Karpas-422 (cell line): Measurements from ENCODE around the gene CDA. TPM values are rescaled to one million over a fixed set of nuclear protein-coding genes. Genes with fewer than 3 reads are reported as not detected.
A peak's percentile ranks its signal among the peaks of the same experiment; 100 is the strongest.

Source experiments
- DNase-seq: peaks from one replicate; pipeline ENCODE4 v3.0.0-alpha.2; 2015
- H2AFZ ChIP-seq: fragments of 200-600 bp; sonication (generic); 2 replicates; pipeline ENCODE4 v1.6.1; 2014; ENCODE audit warnings: antibody characterized with exemption, low read length, mixed read lengths
- H3K27ac ChIP-seq: fragments of 200-600 bp; sonication (generic); 2 replicates; pipeline ENCODE4 v1.5.1; 2014; ENCODE audit warnings: mild to moderate bottlenecking, low read length, moderate library complexity
- H3K27me3 ChIP-seq: fragments of 200-600 bp; sonication (generic); 2 replicates; pipeline ENCODE4 v1.6.1; 2014; ENCODE audit warnings: low read length, mixed read lengths
- H3K36me3 ChIP-seq: fragments of 200-600 bp; sonication (generic); 2 replicates; pipeline ENCODE4 v1.6.1; 2014; ENCODE audit warnings: low read length, mixed read lengths; ENCODE audit not compliant: insufficient read depth
- H3K4me1 ChIP-seq: fragments of 200-600 bp; sonication (generic); 2 replicates; pipeline ENCODE4 v1.6.1; 2014; ENCODE audit warnings: mild to moderate bottlenecking, low read length, mixed read lengths
- H3K4me2 ChIP-seq: fragments of 200-600 bp; sonication (generic); 2 replicates; pipeline ENCODE4 v1.6.1; 2014; ENCODE audit warnings: low read length, low read depth, mild to moderate bottlenecking; ENCODE audit not compliant: poor library complexity, severe bottlenecking
- H3K4me3 ChIP-seq: fragments of 200-600 bp; sonication (generic); 2 replicates; pipeline ENCODE4 v1.5.1; 2014; ENCODE audit warnings: mild to moderate bottlenecking, antibody characterized with exemption, low read length, mixed read lengths
- H3K79me2 ChIP-seq: fragments of 200-600 bp; sonication (generic); 2 replicates; pipeline ENCODE4 v1.6.1; 2014; ENCODE audit warnings: mild to moderate bottlenecking, low read length, mixed read lengths
- H3K9ac ChIP-seq: fragments of 200-600 bp; sonication (generic); 2 replicates; pipeline ENCODE4 v1.6.0; 2014; ENCODE audit warnings: low read length
- H3K9me2 ChIP-seq: fragments of 200-600 bp; sonication (generic), shearing (Covaris generic); replicated peaks from 2 replicates; pipeline ENCODE4 v1.6.0; 2014; ENCODE audit warnings: mild to moderate bottlenecking, low read length, moderate library complexity; ENCODE audit not compliant: insufficient read depth
- H3K9me3 ChIP-seq: fragments of 300-700, 200-600 bp; sonication (generic); 2 replicates; pipeline ENCODE4 v1.6.1; 2014; ENCODE audit warnings: low read length, mixed read lengths
- H4K20me1 ChIP-seq: fragments of 200-600 bp; sonication (generic); 2 replicates; pipeline ENCODE4 v1.6.1; 2014; ENCODE audit warnings: mild to moderate bottlenecking, antibody characterized with exemption, low read length, low read depth; ENCODE audit not compliant: insufficient read depth
- total RNA-seq: library from RNA; depleted of rRNA; stranded (reverse); fragments of >200 nt; shearing (Covaris generic); gene quantifications from 2 replicates; pipeline ENCODE4 v1.2.3, GENCODE V29; 2014; ENCODE audit warnings: low replicate concordance

Gene CDA
- total RNA-seq, 1 experiment from 2014 or later = not detected

DNA sequence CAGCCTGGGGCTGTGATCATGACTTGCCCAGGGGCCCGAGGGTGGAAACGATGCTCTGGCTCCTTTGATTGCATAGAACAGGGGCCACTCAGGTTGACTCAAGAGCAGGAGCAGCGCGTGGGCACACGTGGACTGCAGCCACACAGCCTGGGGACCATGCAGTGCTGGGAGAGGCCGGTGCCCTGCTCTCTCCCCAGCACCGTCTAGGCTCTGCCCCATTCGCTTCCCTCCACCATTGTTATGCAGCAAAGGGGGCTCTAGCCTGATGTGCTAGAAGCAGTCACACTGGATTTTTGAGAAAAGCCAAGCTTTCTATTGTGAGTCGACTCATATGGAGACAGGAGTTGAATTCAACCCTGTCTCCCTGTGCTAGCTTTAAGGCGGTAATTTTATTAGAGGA, 53.1 kb downstream of the CDA start:
- Histone ChIP-seq H3K9ac (no peak overlapping the region), H3K4me1 (no peaks in the 10 kb centered on the region), H3K27ac (no peak overlapping the region), H3K4me3 (no peak overlapping the region), H2AFZ (no peak overlapping the region), H4K20me1 (no peaks in the 10 kb centered on the region), H3K4me2 (no peak overlapping the region), H3K27me3 (no peaks in the 10 kb centered on the region), H3K9me2 (no peaks in the 10 kb centered on the region), H3K9me3 (no peaks in the 10 kb centered on the region), H3K79me2 (no peaks in the 10 kb centered on the region), H3K36me3 (no peaks in the 10 kb centered on the region)
- no peak for DNase-seq

- Histone ChIP-seq H3K79me2 (no peaks in the 10 kb centered on the region), H3K36me3 (no peaks in the 10 kb centered on the region), H3K27me3 (no peaks in the 10 kb centered on the region), H3K9me2 (no peaks in the 10 kb centered on the region), H3K9me3 (no peaks in the 10 kb centered on the region), H3K4me3 (no peak overlapping the region), H3K9ac (no peak overlapping the region), H2AFZ (no peak overlapping the region), H3K4me1 (no peaks in the 10 kb centered on the region), H4K20me1 (no peaks in the 10 kb centered on the region), H3K4me2 (no peak overlapping the region), H3K27ac (no peak overlapping the region)
- DNase-seq = no peak
Observed at GRCh38 chr1:20643080-20643479, 54.2 kb downstream of the CDA start.

DNA sequence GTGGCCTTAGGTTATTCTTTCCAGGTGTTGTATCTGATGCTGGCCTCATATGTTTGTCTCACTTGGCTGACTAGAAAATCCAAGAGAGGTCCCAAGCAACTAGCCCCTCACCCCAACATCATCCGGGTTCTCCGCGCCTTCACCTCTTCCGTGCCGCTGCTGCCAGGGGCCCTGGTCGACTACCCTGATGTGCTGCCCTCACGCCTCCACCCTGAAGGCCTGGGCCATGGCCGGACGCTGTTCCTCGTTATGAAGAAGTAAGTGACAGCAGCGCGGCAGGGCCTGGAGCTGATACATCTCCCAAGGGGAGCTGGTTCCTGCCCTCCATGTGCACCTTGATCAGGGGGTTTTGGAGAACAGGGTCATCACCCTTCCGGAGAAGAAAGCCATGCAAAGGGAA, 55.5 kb downstream of the CDA start:
- Histone ChIP-seq H3K27me3 (no peaks in the 10 kb centered on the region), H3K9me3 (no peaks in the 10 kb centered on the region), H3K4me1 (no peaks in the 10 kb centered on the region), H3K9ac (no peak overlapping the region), H3K4me2 (no peak overlapping the region), H3K36me3 (peaks cover 3% of the 10 kb centered on the region; the same call in 1 of the 2 replicates), H3K79me2 (no peaks in the 10 kb centered on the region), H4K20me1 (no peaks in the 10 kb centered on the region), H3K9me2 (no peaks in the 10 kb centered on the region), H2AFZ (no peak overlapping the region), H3K27ac (no peak overlapping the region), H3K4me3 (no peak overlapping the region)
- peak; percentile 22 for DNase-seq

DNA sequence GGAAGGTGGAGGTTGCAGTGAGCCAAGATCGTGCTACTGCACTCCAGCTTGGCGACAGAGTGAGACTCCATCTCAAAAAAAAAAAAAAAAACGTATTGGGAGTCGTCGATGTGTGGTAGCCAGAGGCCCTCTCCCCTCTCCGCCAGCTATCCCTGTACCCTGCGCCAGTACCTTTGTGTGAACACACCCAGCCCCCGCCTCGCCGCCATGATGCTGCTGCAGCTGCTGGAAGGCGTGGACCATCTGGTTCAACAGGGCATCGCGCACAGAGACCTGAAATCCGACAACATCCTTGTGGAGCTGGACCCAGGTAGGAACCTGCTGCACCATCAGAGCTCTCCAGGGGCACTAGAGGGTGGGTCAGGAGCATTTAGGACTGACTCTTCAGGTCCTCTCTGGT, 56.5 kb downstream of the CDA start:
- Histone ChIP-seq H3K36me3 (peaks cover 3% of the 10 kb centered on the region; the same call in 1 of the 2 replicates), H2AFZ (no peak overlapping the region), H3K9me3 (no peaks in the 10 kb centered on the region)

GRCh38 chr1:20648438-20648837, 59.5 kb downstream of the CDA start:
- no peaks in the 10 kb centered on the region for H3K9me3 ChIP-seq
- peaks cover 18% of the 10 kb centered on the region for H3K36me3 ChIP-seq
- DNase-seq = no peak
- H4K20me1 ChIP-seq = no peaks in the 10 kb centered on the region
- no peak overlapping the region for H3K4me2 ChIP-seq
- H3K27ac ChIP-seq = no peak overlapping the region
- H2AFZ ChIP-seq = no peak overlapping the region
- H3K9me2 ChIP-seq = no peaks in the 10 kb centered on the region
- no peaks in the 10 kb centered on the region for H3K4me1 ChIP-seq
- H3K79me2 ChIP-seq = no peaks in the 10 kb centered on the region
- no peak overlapping the region for H3K9ac ChIP-seq
- H3K4me3 ChIP-seq = no peak overlapping the region
- no peaks in the 10 kb centered on the region for H3K27me3 ChIP-seq

More for the DNA sequence above, 56.5 kb downstream of the CDA start:
- DNase-seq = peak; percentile 36
- Histone ChIP-seq H3K9me2 (no peaks in the 10 kb centered on the region), H3K27me3 (no peaks in the 10 kb centered on the region), H3K4me3 (no peak overlapping the region), H4K20me1 (no peaks in the 10 kb centered on the region), H3K9ac (no peak overlapping the region), H3K79me2 (no peaks in the 10 kb centered on the region), H3K4me2 (no peak overlapping the region), H3K27ac (no peak overlapping the region), H3K4me1 (no peaks in the 10 kb centered on the region)

DNA sequence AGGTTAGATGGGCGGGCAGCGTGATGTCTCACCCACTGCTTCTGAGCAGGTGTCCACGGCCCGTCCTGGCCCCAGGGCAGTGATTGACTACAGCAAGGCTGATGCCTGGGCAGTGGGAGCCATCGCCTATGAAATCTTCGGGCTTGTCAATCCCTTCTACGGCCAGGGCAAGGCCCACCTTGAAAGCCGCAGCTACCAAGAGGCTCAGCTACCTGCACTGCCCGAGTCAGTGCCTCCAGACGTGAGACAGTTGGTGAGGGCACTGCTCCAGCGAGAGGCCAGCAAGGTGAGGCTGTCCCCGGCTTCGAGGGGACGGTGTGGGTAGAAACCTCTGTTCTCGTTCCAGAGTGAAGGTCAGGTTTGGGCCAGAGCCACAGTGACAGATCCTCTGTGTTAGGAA, 60.0 kb downstream of the CDA start:
- Histone ChIP-seq H3K9me3 (no peaks in the 10 kb centered on the region), H3K79me2 (no peaks in the 10 kb centered on the region), H3K9ac (no peak overlapping the region), H3K27me3 (no peaks in the 10 kb centered on the region), H3K4me3 (no peak overlapping the region), H2AFZ (no peak overlapping the region), H3K4me1 (no peaks in the 10 kb centered on the region), H3K27ac (no peak overlapping the region), H3K36me3 (peaks cover 21% of the 10 kb centered on the region), H4K20me1 (no peaks in the 10 kb centered on the region), H3K9me2 (no peaks in the 10 kb centered on the region), H3K4me2 (no peak overlapping the region)
- DNase-seq = no peak

GRCh38 chr1:20652300-20652699, 63.4 kb downstream of the CDA start:
- no peaks in the 10 kb centered on the region for H3K9me3 ChIP-seq
- H3K4me3 ChIP-seq = no peak overlapping the region
- no peaks in the 10 kb centered on the region for H3K27me3 ChIP-seq
- DNase-seq = peak; percentile 31
- H3K79me2 ChIP-seq = peaks cover 12% of the 10 kb centered on the region
- no peak overlapping the region for H3K27ac ChIP-seq
- H3K9me2 ChIP-seq = no peaks in the 10 kb centered on the region
- H3K4me1 ChIP-seq = no peaks in the 10 kb centered on the region
- H3K9ac ChIP-seq = no peak overlapping the region
- H3K36me3 ChIP-seq = peaks cover 31% of the 10 kb centered on the region
- H3K4me2 ChIP-seq = no peak overlapping the region
- peaks cover 12% of the 10 kb centered on the region; the same call in 1 of the 2 replicates for H4K20me1 ChIP-seq
- H2AFZ ChIP-seq = no peak overlapping the region

DNA sequence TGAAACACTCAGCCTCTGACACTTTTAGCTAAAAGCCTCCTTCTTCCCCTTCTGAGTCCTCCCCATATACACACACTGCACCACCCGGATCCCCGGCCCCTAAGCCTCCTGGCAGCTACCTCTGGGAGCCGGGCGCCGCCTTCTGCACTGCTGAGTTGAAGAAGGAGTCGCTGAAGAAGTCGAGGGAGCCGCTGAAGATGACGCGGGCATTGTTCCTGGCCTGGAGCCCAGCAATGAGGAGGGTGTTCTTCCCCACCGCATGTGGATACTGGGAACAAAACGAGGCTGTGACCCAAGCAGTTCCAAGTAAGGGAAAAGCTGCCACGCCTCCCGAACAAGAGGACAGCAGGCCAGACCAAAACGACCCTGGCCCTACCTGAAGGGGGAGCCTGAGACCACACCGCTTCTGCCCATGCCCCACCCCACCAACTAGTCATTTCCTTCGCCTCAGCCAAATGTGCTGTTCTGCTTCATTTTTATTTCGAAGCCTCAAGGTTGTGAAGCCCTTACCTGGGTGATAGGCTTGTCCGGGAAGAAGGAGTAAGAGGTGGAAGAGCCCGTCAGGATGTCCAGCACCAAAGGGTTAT, 65.3 kb downstream of the CDA start:
- Histone ChIP-seq H4K20me1 (peaks cover 12% of the 10 kb centered on the region; the same call in 1 of the 2 replicates), H3K36me3 (peaks cover 33% of the 10 kb centered on the region), H3K27me3 (no peaks in the 10 kb centered on the region), H2AFZ (no peak overlapping the region), H3K4me3 (no peak overlapping the region), H3K9ac (no peak overlapping the region), H3K79me2 (peaks cover 31% of the 10 kb centered on the region), H3K4me1 (peaks cover under 1% of the 10 kb centered on the region), H3K27ac (no peak overlapping the region), H3K4me2 (no peak overlapping the region), H3K9me3 (no peaks in the 10 kb centered on the region), H3K9me2 (no peaks in the 10 kb centered on the region)
- DNase-seq = peak; percentile 34
